ENCODE data around the gene RERE.

GRCh38 chr1:8602471-8603219 lies 214.8 kb downstream of the RERE start:
- TF ChIP-seq CTCF (IDR thresholded peaks at IDR 0.05) = no peak
- no peak for TF ChIP-seq POLR2A (IDR thresholded peaks at IDR 0.05)
